IMR-90 (cell line): ENCODE data around the gene GAS7. TPM values are rescaled to one million over a fixed set of nuclear protein-coding genes. Genes with fewer than 3 reads are reported as not detected.

Source experiments
- ATAC-seq: fragments of 200-7000 bp; cut with Tn5 transposase; 2 replicates; pipeline ENCODE4 v1.9.1; 2020; ENCODE audit warnings: low read depth, mild to moderate bottlenecking, moderate library complexity
- BruUV-seq: library from RNA; stranded (reverse); fragments of 400-500 nt; replicated peaks from 2 replicates; lab custom pipeline; 2021; lab: Mats Ljungman, UMichigan
- CTCF ChIA-PET: fragments of 300-600 bp; formaldehyde crosslinking; extraction: SDS; loops from one replicate; lab custom pipeline; 2021; ENCODE audit warnings: antibody characterized with exemption; lab: Yijun Ruan, JAX
- POLR2A ChIA-PET: fragments of 300-600 bp; sonication (Branson Sonifier 250); formaldehyde crosslinking; loops from one replicate; lab custom pipeline; 2022; ENCODE audit warnings: antibody characterized with exemption; ENCODE audit not compliant: unreplicated experiment; lab: Charles Lee
- DNase-seq: peaks from one replicate; pipeline ENCODE4 v3.0.0; 2013
- H2AFZ ChIP-seq: replicated peaks from 2 replicates; pipeline ENCODE3; 2013; ENCODE audit warnings: low read length, mild to moderate bottlenecking; ENCODE audit not compliant: poor library complexity
- H2AK5ac ChIP-seq: 2 replicates; pipeline ENCODE4 v1.6.1; 2013; ENCODE audit warnings: low read depth, low read length, inconsistent platforms
- H2AK9ac ChIP-seq: replicated peaks from 2 replicates; pipeline ENCODE3; 2013; ENCODE audit warnings: mild to moderate bottlenecking, low read depth, low read length, moderate library complexity; ENCODE audit not compliant: poor library complexity
- H2BK120ac ChIP-seq: 2 replicates; pipeline ENCODE4 v1.6.1; 2013; ENCODE audit warnings: low read depth, low read length, inconsistent platforms
- H2BK15ac ChIP-seq: 3 replicates; pipeline ENCODE4 v1.6.1; 2013; ENCODE audit warnings: low read depth, low read length, inconsistent platforms
- H2BK20ac ChIP-seq: 2 replicates; pipeline ENCODE4 v1.6.1; 2013; ENCODE audit warnings: low read depth, mild to moderate bottlenecking, inconsistent platforms, low read length, moderate library complexity
- H2BK5ac ChIP-seq: 2 replicates; pipeline ENCODE4 v1.6.1; 2013; ENCODE audit warnings: mild to moderate bottlenecking, low read depth, low read length, inconsistent platforms; ENCODE audit not compliant: poor library complexity, severe bottlenecking
- H3K14ac ChIP-seq: replicated peaks from 2 replicates; pipeline ENCODE4 v1.6.1; 2013; ENCODE audit warnings: low read depth, low read length, inconsistent platforms
- H3K18ac ChIP-seq: 2 replicates; pipeline ENCODE4 v1.6.1; 2013; ENCODE audit warnings: low read depth, low read length, control low read depth
- H3K23ac ChIP-seq: 2 replicates; pipeline ENCODE4 v1.6.1; 2013; ENCODE audit warnings: low read depth, low read length, inconsistent platforms
- H3K27ac ChIP-seq: 2 replicates; pipeline ENCODE4 v1.5.1; 2013; ENCODE audit warnings: mild to moderate bottlenecking, control low read depth, low read length; ENCODE audit not compliant: insufficient read depth
- H3K27me3 ChIP-seq: 2 replicates; pipeline ENCODE4 v1.6.1; 2013; ENCODE audit warnings: low read length; ENCODE audit not compliant: control insufficient read depth, insufficient read depth
- H3K36me3 ChIP-seq: 2 replicates; pipeline ENCODE4 v1.6.1; 2013; ENCODE audit warnings: low read length, mixed read lengths; ENCODE audit not compliant: control insufficient read depth, insufficient read depth
- H3K4ac ChIP-seq: 2 replicates; pipeline ENCODE4 v1.6.1; 2013; ENCODE audit warnings: low read depth, low read length, inconsistent platforms
- H3K4me1 ChIP-seq: 2 replicates; pipeline ENCODE4 v1.6.1; 2013; ENCODE audit warnings: low read length, mixed read lengths; ENCODE audit not compliant: control insufficient read depth, insufficient read depth
- H3K4me2 ChIP-seq: 2 replicates; pipeline ENCODE4 v1.6.1; 2013; ENCODE audit warnings: low read depth, mild to moderate bottlenecking, control low read depth, low read length, moderate library complexity
- H3K4me3 ChIP-seq: 2 replicates; pipeline ENCODE4 v1.5.1; 2013; ENCODE audit warnings: low read depth, mild to moderate bottlenecking, control low read depth, low read length, moderate library complexity; ENCODE audit not compliant: insufficient read depth
- H3K56ac ChIP-seq: 2 replicates; pipeline ENCODE4 v1.6.1; 2013; ENCODE audit warnings: low read length, inconsistent platforms; ENCODE audit not compliant: insufficient read depth; ENCODE audit errors: extremely low read depth
- H3K79me1 ChIP-seq, 2 experiments: 2 replicates each; pipeline ENCODE4 v1.6.1; 2013; ENCODE audit warnings: low read length in 2 of 2, inconsistent platforms in 1 of 2, low read depth in 1 of 2
- H3K9ac ChIP-seq: 2 replicates; pipeline ENCODE4 v1.6.1; 2013; ENCODE audit warnings: low read depth, low read length, control low read depth
- H3K9me1 ChIP-seq: 2 replicates; pipeline ENCODE4 v1.6.1; 2013; ENCODE audit warnings: low read length, inconsistent platforms; ENCODE audit not compliant: insufficient read depth
- H3K9me3 ChIP-seq: 2 replicates; pipeline ENCODE4 v1.6.1; 2013; ENCODE audit warnings: low read length; ENCODE audit not compliant: control insufficient read depth, insufficient read depth
- H4K20me1 ChIP-seq: 2 replicates; pipeline ENCODE4 v1.6.1; 2013; ENCODE audit warnings: low read length, inconsistent platforms; ENCODE audit not compliant: insufficient read depth
- H4K5ac ChIP-seq: 2 replicates; pipeline ENCODE4 v1.6.1; 2013; ENCODE audit warnings: mild to moderate bottlenecking, low read depth, low read length, control low read depth
- H4K8ac ChIP-seq, 2 experiments: 2 replicates each; pipeline ENCODE4 v1.6.1; 2013; ENCODE audit warnings: low read depth in 2 of 2, low read length in 2 of 2, control low read depth in 1 of 2, inconsistent platforms in 1 of 2
- H4K91ac ChIP-seq: 2 replicates; pipeline ENCODE4 v1.6.1; 2013; ENCODE audit warnings: low read depth, low read length, inconsistent platforms; ENCODE audit not compliant: insufficient read depth
- CEBPB ChIP-seq: IDR thresholded peaks from 2 replicates; pipeline ENCODE4 v1.6.1; 2012; ENCODE audit warnings: low read depth, low read length, improper control_type of control experiment
- CHD1 ChIP-seq: IDR thresholded peaks from 2 replicates; pipeline ENCODE4 v1.6.1; 2012; ENCODE audit warnings: low read depth, low read length, improper control_type of control experiment
- CTCF ChIP-seq: conservative IDR thresholded peaks from 2 replicates; pipeline ENCODE4 v1.5.1; 2012; ENCODE audit warnings: mild to moderate bottlenecking, low read depth, low read length, improper control_type of control experiment
- FOS ChIP-seq: fragments of 150-350 bp; IDR thresholded peaks from 2 replicates; pipeline ENCODE4 v1.6.1; 2016; ENCODE audit warnings: low read depth, low read length
- MAFK ChIP-seq: IDR thresholded peaks from 2 replicates; pipeline ENCODE4 v1.6.1; 2012; ENCODE audit warnings: low read depth, low read length, improper control_type of control experiment
- MAZ ChIP-seq: IDR thresholded peaks from 2 replicates; pipeline ENCODE4 v1.6.1; 2012; ENCODE audit warnings: low read depth, mild to moderate bottlenecking, low read length, improper control_type of control experiment, moderate library complexity, borderline replicate concordance
- MXI1 ChIP-seq: IDR thresholded peaks from 2 replicates; pipeline ENCODE4 v1.6.1; 2012; ENCODE audit warnings: low read depth, mild to moderate bottlenecking, low read length, moderate library complexity, borderline replicate concordance
- NFE2L2 ChIP-seq: fragments of 150-350 bp; IDR thresholded peaks from 2 replicates; pipeline ENCODE4 v1.6.1; 2016; ENCODE audit warnings: low read depth, mild to moderate bottlenecking, low read length
- POLR2A ChIP-seq: IDR thresholded peaks from 2 replicates; pipeline ENCODE4 v1.6.1; 2012; ENCODE audit warnings: mild to moderate bottlenecking, low read depth, low read length
- RCOR1 ChIP-seq: IDR thresholded peaks from 2 replicates; pipeline ENCODE4 v1.6.1; 2012; ENCODE audit warnings: mild to moderate bottlenecking, low read length, improper control_type of control experiment; ENCODE audit not compliant: insufficient replicate concordance
- RFX5 ChIP-seq: IDR thresholded peaks from 2 replicates; pipeline ENCODE4 v1.8.0; 2012; ENCODE audit warnings: low read depth, mild to moderate bottlenecking, low read length, moderate library complexity
- SMC3 ChIP-seq: fragments of 150-350 bp; IDR thresholded peaks from 2 replicates; pipeline ENCODE4 v1.6.1; 2016; ENCODE audit warnings: low read depth, mild to moderate bottlenecking, antibody characterized with exemption, low read length, moderate library complexity
- WGBS, 2 experiments: methylation state at CpG; one replicate each; pipeline versions ENCODE4 v1.1.5 to v1.1.7; 2013; ENCODE audit warnings: missing lambda C conversion rate in 2 of 2; ENCODE audit not compliant: insufficient read length in 1 of 2; ENCODE audit errors: extremely low coverage in 2 of 2; 5-methylcytosine and 5-hydroxymethylcytosine counted together
- dilution Hi-C: fragments of 300-500 bp; cut with HindIII; formaldehyde crosslinking; loops from one replicate; pipeline ENCODE4 v1.14.3; 2018; ENCODE audit warnings: low sequenced_read_pairs; ENCODE audit not compliant: unreplicated experiment
- in situ Hi-C: fragments of 300-500 bp; cut with MboI; formaldehyde crosslinking; loops from 3 replicates; pipeline ENCODE4 v1.14.3; 2019; ENCODE audit warnings: low sequenced_read_pairs, inconsistent platforms, mixed read lengths
- intact Hi-C: fragments of 100-400 bp; cut with micrococcal nuclease; formaldehyde crosslinking; loops from 2 replicates; pipeline ENCODE4 v1.10.0; 2022
- polyA plus RNA-seq, 3 experiments: library from polyadenylated mRNA; depleted of rRNA; stranded (reverse); fragments of >200 nt; gene quantifications; 2 replicates each; pipeline ENCODE4 v1.2.3, GENCODE V29; 2012; ENCODE audit warnings: low replicate concordance in 1 of 3
- total RNA-seq: library from RNA; depleted of rRNA; stranded (reverse); fragments of >200 nt; gene quantifications from 2 replicates; pipeline ENCODE4 v1.2.3, GENCODE V29; 2012

Gene GAS7
- total and polyA plus RNA-seq, 2 of the 4 experiments (the other 2 are of a cell fraction): 4.6 to 5.0 TPM

GRCh38 chr17:10171581-10171981, 26.8 kb downstream of the GAS7 start:
- no peak overlapping the region for H3K14ac ChIP-seq
- BruUV-seq: no TSS peak
- H3K27ac ChIP-seq: no peak overlapping the region
- no peak overlapping the region for H3K18ac ChIP-seq
- no peaks in the 10 kb centered on the region; a peak in 2 of 4 replicates for H3K79me1 ChIP-seq
- no peak overlapping the region for H4K5ac ChIP-seq
- no peaks in the 10 kb centered on the region for H3K27me3 ChIP-seq
- ATAC-seq (peak; percentile 51), DNase-seq (peak; percentile 41)
- no peak overlapping the region for H2BK5ac ChIP-seq
- no peak overlapping the region for H2BK20ac ChIP-seq
- H2BK120ac ChIP-seq: no peak overlapping the region
- intact Hi-C loops (no loop called here), in situ Hi-C loops (no loop called here), dilution Hi-C loops (no loop called here)
- no peak overlapping the region for H4K91ac ChIP-seq
- TF ChIP-seq RCOR1 (no peak), FOS (no peak), CHD1 (no peak), POLR2A (no peak), SMC3 (no peak), MAZ (no peak), CTCF (no peak), MXI1 (no peak), MAFK (no peak), NFE2L2 (no peak), CEBPB (no peak), RFX5 (no peak)
- H3K4me3 ChIP-seq: no peak overlapping the region
- H3K56ac ChIP-seq: no peak overlapping the region
- no CpG with 5 or more reads among the region's 6 CpGs for WGBS, 2 experiments
- no peaks in the 10 kb centered on the region; the same call in 1 of the 2 replicates for H3K9me3 ChIP-seq
- POLR2A ChIA-PET: no interaction called here
- H3K23ac ChIP-seq: no peak overlapping the region
- H4K20me1 ChIP-seq: no peaks in the 10 kb centered on the region
- peak overlapping the region in 1 of 2 experiments; percentile 36; a peak in 1 of 4 replicates for H4K8ac ChIP-seq
- no peak overlapping the region for H3K9ac ChIP-seq
- no peak overlapping the region for H2BK15ac ChIP-seq
- 0 out of 2 replicates have a peak, but pooled peaks cover under 1% of the 10 kb centered on the region for H3K9me1 ChIP-seq
- H2AK9ac ChIP-seq: no peak overlapping the region
- no peak overlapping the region for H2AK5ac ChIP-seq
- H3K36me3 ChIP-seq: no peaks in the 10 kb centered on the region
- CTCF ChIA-PET: interaction anchor here (0.5 to 0.6 kb wide), 2 partner anchors 158 to 465 kb away, joined by 3 to 5 read pairs; no protein-coding TSS in a partner anchor
- H3K4me1 ChIP-seq: peaks cover 9% of the 10 kb centered on the region
- H3K4ac ChIP-seq: no peak overlapping the region; the same call in none of the 2 replicates
- H3K4me2 ChIP-seq: no peak overlapping the region
- no peak overlapping the region for H2AFZ ChIP-seq
